ENCODE measurements around the gene SRGAP2.
"Not testable (repeated sequence)": the region's sequence is repeated elsewhere in the genome, so short reads cannot be mapped to it uniquely, and the experiment has no call there.

DNA sequence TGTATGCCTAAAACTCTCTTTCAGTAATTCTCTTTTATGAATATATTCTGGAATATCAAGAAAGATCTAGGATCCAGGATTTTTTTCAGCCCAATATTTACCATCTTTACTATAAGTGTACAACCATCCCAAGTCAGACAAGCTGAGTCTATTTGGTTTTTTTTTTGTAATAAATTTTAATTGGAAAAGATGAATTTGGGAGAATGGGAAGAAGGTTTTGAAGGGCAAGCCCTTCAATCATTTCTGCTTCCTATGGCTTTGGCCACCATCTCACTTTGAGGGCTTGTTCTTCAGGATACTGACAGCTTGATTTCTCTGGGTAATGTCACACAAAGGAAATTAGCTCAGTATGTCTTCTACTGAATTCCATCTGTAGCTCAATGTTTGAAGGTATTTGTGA, 23.7 kb upstream of the SRGAP2 start:
- TF ChIP-seq CTCF (IDR thresholded peaks at IDR 0.05; ENCODE audit: insufficient read depth, low read length, poor library complexity, severe bottlenecking); EZH2phosphoT487 (conservative IDR thresholded peaks at IDR 0.05; ENCODE audit: low read length): not testable (repeated sequence)

All from SU-DHL-6 (cell line).